GM19397 (cell line): ENCODE measurements around the gene PIGK.
"Not testable (repeated sequence)": the region's sequence is repeated elsewhere in the genome, so short reads cannot be mapped to it uniquely, and the experiment has no call there.

Experiments used
- ATAC-seq: cut with Tn5 transposase; IDR thresholded peaks from one replicate; pipeline ENCODE4 v1.9.1; 2021; ENCODE audit warnings: mild to moderate bottlenecking, moderate library complexity; ENCODE audit not compliant: unreplicated experiment

Gene PIGK

DNA sequence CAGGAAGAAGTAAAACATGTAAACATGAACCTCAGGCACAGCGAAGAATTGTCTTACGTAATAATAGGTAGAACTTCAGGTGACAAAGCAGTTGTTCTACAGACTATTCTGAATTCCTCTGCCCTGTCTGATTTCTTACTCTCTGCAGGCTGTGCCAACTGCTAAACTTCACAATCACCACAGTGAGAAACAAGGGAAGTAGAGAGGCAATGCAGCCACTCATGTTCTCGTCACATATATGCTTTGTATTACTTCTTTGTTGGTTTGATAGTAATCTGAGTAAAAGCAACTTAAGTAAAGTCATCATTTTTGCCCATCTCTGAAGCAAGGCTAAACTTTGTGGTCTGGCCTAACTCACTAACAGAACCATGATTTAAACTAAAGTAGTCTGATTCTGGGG is 21.9 kb downstream of the PIGK start:
- no peak for ATAC-seq

DNA sequence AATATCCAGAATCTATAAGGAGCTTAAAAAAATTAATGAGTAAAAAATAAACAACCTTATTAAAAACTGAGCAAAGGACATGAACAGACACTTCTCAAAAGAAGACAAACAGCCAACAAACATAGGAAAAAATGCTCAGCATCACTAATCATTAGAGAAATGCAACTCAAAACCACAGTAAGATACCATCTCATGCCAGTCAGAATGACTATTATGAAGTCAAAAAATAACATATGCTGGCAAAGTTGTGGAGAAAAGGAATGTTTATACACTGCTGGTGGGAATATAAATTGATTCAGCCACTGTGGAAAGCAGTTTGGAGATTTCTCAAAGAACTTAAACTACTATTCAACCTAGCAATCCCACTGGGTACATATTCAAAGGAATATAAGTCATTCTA is 25.3 kb downstream of the PIGK start:
- no peak for ATAC-seq

DNA sequence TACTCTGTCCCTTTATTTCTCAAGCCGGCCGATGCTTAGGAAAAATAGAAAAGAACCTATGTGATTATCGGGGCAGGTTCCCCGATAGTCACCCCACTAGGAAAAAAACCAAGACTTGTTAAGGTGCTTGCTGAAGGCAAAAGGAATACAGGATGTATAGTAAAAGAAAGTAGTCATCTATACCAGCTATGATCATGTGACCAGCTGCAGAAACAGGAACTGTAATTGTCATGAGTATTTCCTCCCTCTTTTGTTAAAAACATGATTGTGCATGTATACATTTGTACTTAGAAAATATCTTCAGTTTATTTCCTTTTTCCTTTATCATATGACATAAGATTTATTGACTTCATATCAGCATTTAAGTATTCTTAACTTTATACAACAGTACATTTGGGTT is 30.5 kb downstream of the PIGK start:
- ATAC-seq: no peak

- ATAC-seq: not testable (repeated sequence)
These were observed 32.3 kb downstream of the PIGK start for GRCh38 chr1:77186907-77187306.

DNA sequence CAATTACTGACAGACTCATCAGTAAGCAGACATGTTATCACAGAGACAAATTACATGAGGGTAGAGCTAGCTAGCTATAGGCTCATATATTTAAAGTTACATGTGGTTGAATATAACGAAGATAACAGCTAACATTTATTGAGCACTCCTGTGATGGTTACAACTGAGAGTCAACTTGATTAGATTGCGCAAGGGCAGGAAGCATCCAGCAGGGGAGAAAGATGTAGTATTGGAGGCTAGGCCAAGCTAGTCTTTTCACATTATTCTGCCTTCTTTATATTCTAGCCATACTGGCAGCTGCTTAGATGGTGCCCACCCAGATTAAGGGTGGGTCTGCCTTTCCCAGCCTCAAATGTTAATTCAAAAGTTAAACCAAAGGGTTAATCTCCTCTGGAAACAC is 37.1 kb downstream of the PIGK start:
- ATAC-seq: no peak

GRCh38 chr1:77179632-77180031 is 39.6 kb downstream of the PIGK start:
- no peak for ATAC-seq

GRCh38 chr1:77175230-77175844 is 43.9 kb downstream of the PIGK start:
- no peak for ATAC-seq

- ATAC-seq: no peak
These were observed 48.5 kb downstream of the PIGK start for GRCh38 chr1:77170687-77171086.

- no peak for ATAC-seq
These were observed 50.9 kb downstream of the PIGK start for GRCh38 chr1:77168358-77168757.

DNA sequence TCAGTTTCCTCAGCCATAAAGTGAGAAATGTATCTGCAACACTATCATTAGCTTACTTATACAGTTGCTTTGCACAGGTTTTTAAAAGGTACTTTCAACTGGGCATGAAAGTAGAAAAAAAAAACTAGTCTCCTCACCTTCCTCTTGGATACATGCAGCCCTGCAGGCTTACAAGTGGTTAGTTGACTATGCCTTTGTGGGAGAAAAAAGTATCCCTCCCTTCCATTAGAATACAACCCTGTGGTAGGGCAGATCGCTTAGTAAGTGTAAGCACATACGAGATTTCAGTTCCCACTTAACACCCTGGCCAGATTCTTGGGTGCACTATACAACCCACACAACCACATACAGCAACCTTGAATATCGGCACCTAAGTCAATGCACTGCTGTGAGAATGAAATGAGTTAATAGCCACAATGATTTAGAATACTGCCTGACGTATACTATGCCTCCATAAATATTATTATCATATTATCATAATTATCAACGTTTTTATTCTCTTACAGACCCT is 54.7 kb downstream of the PIGK start:
- no peak for ATAC-seq

DNA sequence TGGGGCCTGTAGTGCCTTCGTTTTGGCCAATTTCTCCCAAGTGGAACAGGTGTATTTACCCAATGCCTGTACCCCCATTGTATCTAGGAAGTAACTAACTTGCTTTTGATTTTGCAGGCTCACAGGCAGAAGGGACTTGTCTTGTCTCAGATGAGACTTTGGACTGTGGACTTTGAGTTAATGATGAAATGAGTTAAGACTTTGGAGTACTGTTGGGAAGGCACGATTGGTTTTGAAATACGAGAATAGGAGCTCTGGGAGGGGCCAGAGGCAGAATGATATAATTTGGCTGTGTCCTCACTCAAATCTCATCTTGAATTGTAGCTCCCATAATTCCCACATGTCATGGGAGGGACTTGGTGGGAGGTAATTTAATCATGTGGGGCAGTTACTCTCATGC is 59.5 kb downstream of the PIGK start:
- not testable (repeated sequence) for ATAC-seq

GRCh38 chr1:77156214-77156613 is 63.0 kb downstream of the PIGK start:
- no peak for ATAC-seq

DNA sequence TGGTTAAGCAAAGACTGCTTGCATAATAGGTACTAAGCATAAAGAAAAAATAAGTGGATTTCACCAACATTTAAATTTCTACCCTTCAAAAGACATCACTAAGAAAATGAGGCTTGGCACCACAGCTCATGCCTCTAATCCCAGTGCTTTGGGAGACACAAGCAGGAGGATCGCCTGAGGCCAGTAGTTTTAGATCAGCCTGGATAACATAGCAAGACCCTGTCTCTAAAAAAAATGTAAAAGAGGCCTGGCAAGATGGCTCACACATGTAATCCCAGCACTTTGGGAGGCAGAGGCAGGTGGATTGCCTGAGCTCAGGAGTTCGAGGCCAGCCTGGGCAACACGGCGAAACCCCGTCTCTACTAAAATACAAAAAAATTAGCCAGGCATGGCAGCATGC is 73.0 kb downstream of the PIGK start:
- no peak for ATAC-seq

GRCh38 chr1:77143529-77144121 is 75.6 kb downstream of the PIGK start:
- ATAC-seq: no peak

GRCh38 chr1:77139389-77139788 is 79.8 kb downstream of the PIGK start:
- no peak for ATAC-seq

DNA sequence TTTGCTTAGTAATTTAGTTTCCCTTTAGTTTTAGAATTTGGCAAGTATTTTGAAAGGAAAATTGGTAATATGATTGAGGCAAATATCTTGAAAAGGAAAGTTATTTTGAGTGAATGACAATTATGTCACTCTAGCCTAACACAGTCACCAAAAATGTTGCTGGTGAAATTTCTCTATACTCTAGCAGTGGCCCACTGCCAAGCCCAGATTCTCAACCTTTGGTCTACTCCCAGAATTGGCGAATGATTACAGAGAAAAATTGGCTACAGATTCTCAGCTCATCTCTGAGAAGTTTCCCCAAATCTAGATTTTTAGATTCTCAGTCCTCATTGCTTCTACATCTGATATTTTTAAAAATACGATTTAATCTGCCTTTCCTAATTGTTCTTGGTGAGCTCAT is 84.9 kb downstream of the PIGK start:
- ATAC-seq: no peak

- ATAC-seq: no peak
These were observed 85.4 kb downstream of the PIGK start for GRCh38 chr1:77133731-77134358.

DNA sequence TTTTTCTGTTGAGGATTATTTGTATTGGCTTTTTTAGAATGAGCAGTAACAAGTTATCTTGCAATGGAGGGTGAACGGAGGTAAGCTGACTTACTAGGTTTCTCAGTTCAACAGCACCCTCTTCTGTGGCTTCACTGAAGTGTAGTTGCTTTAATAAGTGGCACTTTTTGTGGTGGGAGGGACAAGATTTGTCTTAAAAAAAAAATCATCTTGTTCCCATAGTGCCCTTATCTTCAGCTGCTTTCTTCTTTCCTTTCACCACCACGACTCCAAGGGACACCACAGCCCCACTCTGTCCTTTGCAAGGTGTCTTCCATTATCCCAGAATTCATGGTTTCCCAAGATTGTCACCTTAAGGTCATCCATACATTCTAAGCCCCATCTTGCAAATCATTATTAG is 92.9 kb downstream of the PIGK start:
- no peak for ATAC-seq

GRCh38 chr1:77121503-77121902 is 97.7 kb downstream of the PIGK start:
- ATAC-seq: no peak

GRCh38 chr1:77120950-77121349 is 98.3 kb downstream of the PIGK start:
- ATAC-seq: no peak

- ATAC-seq: no peak
These were observed 100.5 kb downstream of the PIGK start for GRCh38 chr1:77118712-77119111.

- no peak for ATAC-seq
These were observed 114.6 kb downstream of the PIGK start for GRCh38 chr1:77104672-77105071.
